GM19099 (cell line): Measurements from ENCODE around the gene CAMK1.

Source experiments
- POLR2A ChIP-seq: IDR thresholded peaks from 3 replicates; pipeline ENCODE4 v1.6.1; 2011; ENCODE audit warnings: low read depth; ENCODE audit not compliant: insufficient read length; ENCODE audit errors: extremely low read depth

Gene CAMK1

DNA sequence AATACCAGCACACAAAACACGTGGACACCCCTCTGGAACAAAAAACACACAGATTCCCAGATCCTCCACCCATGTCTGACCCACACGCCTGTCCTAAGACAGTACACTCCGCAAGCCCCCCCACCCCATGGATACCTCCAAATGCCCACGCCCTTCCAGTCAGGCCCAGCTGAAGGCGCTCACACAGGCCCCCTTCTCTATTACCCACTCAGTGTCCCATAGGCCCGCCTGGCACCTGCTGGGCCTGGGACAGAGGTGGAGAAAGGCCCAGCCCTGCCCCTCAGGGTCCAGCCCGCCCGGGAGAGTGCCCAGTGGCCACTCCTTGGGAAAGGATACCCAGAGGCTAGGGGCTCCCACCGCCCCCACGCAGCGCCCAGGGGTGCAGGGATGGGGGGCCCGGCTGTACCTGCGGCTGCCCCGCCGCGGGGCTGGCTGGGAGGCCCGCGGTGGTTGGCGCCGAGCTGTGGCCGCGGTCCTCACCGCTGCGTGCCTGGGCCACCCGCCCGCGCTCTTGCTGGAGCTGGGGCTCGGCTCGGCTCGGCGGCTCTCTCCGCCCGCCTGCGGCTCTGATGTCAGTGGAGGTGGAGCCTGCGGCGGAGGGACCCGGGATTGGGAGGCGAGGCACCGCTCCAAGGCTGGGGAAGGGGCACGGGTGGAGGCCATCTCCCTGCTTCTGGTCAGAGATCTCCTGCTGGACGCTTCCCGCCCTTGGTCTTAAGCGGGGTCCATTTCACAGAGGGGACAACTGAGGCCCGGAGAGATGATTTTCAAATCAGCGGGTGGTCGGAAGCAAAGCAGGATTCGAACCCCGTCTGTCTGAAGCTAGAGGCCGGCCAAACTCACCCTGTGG, at the start of gene CAMK1:
Gene CAMK1 (minus strand): TSS at position 522 of the 850 bp plus-strand sequence. CDS start 2,198 bp downstream, outside the sequence.
- peak; percentile 22 for TF ChIP-seq POLR2A

DNA sequence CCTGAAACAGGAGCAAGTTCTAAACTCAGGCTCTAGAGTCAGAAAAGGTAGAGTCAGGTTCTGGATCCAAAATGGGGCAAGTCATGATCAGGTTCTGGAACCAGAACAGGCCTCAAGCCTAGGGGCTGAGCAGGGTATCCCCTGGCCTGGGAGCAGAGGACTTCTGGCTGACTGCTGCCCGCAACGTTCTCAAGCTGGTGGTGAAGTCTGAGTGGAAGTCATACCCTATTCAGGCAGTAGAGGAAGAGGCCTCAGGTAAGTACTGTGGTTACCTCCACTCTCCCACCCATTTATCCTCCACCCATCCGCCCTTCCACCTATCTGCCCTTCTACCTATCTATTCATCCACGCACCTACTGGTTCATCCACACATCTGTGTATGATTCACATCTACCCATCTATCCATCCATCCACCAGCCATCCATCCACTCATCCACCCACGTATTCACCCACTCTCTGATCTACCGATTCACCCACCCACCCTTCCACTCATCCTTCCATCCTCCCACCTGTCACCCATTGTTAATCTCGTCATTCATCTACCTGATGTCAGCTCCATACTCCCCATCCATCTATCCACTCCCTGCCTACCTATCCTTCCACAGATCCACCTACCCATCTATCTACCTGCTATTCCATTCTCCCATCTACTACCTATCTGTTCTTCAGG, 49.1 kb upstream of the CAMK1 start:
- TF ChIP-seq POLR2A: no peak

DNA sequence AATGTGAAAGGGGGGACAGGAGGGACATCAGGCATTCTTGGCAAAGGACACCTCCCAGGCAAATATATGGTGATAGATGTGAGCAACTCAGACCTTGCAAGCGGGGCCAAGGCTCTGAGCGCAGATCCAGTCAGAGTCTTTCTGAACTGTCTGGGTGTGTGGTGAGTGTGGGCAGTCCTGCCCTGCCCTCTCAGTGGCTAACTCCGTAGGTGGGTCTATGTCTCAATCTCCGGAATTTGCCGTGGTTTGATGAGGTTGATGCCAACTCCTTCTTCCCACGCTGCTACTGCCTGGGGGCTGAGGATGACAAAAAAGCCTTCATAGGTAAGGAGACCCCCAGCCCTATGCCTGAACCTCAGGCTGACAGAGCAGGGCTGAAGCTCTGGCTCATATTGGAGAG, 47.7 kb upstream of the CAMK1 start:
- no peak for TF ChIP-seq POLR2A

DNA sequence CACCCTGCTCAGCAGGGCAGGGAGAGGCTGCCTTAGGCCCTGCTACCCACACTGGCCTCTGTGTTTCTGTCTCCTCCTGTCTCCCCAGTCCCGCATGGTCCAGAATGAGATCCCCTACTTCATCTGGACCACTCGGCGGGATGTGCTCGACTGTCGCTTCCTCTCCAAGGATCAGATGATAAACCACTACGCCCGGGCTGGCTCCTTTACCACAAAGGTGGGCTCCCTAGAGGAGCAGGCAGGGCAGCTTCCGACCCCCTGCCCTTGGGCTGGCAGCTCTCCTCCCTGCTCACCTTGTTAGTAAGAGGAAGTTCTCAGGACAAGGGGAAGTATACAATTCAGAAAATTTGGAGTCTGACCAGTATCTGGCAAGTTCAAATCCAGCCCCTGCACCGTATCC, 46.2 kb upstream of the CAMK1 start:
- no peak for TF ChIP-seq POLR2A

DNA sequence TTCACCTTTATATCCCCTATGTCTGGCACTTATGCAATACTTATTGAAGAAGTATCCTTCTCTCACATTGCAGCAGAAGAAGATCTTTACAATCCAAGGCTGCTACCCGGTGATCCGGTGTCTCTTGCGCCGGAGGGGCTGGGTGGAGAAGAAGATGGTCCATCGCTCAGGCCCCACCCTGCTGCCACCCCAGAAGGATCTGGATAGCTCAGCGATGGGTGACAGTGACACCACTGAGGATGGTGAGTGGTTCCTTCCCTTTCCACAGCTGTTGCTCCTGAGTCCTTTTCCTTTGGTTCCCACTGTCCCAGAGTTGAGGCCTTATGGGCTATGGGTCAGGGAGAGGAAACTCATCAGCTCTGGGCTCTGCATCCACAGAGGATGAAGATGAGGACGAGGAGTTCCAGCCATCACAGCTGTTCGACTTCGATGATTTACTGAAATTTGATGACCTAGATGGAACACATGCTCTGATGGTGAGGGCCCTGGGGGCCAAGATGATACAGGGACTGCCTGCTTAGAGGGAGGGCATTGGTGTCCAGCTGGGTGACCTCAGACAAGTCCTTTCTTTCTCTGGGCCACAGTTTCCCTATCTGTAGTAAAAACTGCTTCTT, 43.2 kb upstream of the CAMK1 start:
- TF ChIP-seq POLR2A: no peak

DNA sequence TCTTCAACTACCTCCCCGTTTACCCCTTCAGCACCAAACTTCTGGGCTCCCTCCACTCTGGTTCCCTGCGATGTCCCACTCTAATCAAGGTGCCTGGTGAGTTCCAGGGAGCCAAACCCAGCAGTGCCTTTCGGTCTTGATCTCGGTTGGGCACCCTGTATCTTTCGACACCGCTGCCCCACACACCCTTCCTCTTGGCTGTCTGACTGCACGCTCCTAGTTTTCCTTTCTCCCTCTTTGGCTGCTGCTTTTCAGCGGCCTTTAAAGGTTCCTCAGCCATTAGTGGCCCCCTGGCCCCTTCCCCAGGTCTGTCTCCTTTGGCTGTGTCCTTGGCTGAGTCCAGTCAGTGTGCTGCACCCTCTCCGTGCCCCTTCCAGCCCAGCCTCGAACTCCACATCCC, 41.1 kb upstream of the CAMK1 start:
- no peak for TF ChIP-seq POLR2A

DNA sequence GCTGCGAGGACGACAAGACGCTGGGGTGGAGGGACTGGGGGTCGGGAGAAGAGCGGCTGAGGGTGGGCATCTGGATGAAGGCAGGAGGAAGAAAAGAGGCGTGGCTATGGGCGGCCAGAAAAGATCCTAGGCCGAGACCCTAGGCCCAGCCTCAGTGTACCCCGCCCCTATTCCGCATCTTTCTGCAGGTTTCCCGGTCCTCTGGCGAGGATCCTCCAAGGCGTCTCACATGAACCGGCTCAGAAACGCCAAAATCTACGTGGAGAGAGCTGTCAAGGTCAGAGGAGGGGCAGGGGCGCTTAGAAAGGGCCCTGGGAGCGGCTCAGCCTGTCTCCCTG, 40.7 kb upstream of the CAMK1 start:
- TF ChIP-seq POLR2A: no peak

DNA sequence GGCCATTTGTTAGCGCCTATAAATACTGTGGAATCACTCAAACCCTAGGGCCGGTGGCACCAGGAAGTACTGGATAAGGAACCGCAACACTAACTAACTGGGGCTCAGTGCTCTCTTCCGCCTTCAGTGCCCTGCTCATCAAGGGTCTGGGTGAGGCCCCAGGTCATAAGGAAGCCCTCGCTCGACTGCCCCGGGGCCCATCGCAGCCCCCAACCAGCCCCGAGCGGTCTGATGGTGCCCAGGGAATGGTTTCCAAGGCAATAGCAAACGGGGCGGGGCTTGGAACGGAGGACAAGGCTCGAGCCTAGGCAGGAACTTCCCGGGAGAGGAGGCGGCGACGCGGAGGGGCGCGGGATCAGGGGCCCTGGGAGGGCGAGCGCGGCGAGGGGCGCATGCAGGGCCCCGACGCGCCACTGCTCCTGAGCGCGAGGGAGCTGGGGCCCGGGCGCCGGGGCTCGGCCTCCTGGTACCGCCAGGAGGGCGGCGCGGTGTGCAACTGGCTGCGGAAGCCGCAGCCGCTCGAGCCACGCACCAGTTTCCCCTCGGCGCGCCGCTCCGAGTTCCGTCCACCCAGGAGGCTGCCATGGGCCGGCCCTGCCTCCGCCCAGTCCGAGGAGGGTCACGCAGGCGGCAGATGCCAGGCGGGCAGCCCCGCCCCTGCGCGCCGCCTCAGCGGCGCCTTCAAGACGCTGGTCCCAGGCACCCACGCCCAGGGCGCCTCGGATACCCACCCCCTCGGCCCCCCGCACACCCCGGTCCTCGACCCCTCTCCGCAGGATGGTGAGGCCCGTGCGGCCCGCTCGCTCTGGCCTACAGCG, 40.1 kb upstream of the CAMK1 start, which contains the start of gene TTLL3:
Gene TTLL3 (plus strand): TSS at position 648 of the 818 bp plus-strand sequence. CDS start 400 bp downstream, outside the sequence.
- TF ChIP-seq POLR2A: peak; percentile 60

DNA sequence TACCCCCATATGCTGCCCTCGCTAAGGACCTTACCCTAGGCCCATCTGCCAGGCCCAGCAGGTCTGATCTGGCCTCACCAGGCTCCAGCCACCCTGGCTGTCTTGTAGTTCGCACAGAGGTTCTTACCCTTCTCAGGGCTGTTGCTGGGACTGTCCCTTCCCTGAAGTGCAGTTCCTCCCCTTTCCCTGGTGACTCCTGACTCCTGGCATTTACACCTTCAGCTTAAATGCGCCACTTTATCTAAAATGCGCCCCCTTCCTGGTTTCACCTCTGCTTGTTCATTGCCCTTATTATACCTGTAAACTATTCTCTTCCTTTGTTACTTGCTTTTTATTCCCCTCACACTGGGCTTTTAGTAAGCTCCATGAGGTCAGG, 39.5 kb upstream of the CAMK1 start:
- TF ChIP-seq POLR2A: no peak

DNA sequence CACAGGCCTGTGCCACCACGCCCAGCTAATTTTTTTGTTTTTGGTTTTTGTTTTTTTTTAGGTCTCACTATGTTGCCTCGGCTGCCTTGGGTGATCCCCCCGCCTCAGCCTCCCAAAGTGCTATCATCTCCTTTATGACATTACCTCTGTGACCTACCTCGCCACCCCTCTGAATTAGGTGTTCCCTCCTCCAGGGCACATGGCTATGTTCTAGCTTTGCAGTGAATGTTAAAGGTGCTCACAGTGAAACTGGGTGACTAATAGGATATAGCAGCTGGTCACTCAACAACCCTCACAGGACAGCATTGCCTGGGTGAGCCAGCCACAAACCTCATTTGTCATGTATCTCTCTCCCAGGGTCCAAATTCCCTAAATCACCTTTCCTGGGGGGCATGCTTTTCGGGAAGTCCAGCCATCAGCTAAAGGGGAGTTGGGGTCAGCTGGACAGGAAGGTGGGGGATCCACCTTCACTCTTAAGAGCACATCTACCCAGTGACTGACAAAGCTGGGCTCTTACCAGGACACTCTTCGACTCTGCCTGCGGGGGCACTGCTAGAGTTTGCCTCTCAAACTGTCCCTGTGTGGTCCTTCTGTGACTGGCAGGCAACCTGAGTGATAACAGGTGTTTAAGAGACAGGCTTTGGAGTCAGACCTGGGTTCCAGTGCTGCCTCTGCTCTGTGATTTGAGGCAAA, 38.7 kb upstream of the CAMK1 start:
- TF ChIP-seq POLR2A: peak; percentile 19

DNA sequence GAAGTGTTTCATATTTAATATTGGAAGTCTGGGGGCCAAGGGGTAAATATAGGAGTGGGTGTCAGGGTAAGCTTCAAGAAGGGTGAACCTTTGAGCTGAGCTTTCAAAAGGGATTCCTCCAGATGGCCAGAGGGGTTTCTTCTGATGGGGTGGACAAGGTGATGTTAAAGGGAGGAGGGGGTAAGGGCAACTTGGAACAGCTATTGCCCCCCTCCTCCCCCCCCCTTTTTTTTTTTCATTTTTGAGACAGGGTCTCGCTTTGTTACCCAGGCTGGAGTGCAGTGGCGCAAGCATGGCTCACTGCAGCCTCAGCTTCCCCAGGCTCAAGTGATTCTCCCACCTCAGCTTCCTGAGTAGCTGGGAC, 38.2 kb upstream of the CAMK1 start:
- no peak for TF ChIP-seq POLR2A

DNA sequence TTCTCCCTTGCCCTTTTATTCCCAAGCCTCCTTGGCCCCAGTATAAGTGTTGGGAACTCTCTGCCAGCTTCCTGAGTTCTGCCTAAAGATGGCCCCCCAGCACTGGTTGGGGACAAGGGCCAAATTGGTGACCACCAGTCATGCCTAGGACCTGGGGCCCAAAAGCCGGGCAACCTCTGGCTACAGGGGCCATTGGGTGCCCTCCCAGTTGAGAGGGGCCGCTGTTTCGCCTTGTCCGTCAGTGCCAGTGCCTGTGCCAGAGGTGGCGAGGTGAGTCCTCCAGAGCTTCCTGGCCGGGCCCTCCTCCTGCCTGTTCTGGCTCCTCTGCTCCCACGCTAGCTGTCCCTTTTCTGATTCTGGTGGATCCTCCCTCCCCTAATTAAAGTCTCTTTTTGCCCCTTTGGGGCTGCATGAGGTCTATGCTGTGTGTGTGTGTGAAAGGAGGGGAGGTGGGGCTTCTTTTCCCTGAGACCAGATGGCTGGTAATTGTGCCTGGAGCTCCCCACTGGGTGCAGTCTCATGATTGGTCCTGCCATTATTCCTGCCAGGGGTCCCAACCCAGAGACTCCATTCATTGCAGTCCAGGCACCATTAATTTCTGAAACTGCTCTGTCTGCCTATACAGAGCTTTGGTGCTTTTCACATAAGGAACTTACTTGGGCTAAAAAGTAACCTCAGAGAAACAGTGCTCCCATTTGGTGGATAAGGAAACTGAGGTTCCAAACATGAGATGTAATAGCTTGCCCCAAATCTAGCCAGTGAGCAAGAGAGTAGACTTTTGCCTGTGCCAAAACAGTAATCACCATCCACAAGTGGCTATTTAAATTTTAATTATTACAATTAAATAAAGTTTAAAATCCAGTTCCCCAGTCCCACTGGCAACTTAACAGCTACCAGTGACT, 37.2 kb upstream of the CAMK1 start:
- TF ChIP-seq POLR2A: no peak

DNA sequence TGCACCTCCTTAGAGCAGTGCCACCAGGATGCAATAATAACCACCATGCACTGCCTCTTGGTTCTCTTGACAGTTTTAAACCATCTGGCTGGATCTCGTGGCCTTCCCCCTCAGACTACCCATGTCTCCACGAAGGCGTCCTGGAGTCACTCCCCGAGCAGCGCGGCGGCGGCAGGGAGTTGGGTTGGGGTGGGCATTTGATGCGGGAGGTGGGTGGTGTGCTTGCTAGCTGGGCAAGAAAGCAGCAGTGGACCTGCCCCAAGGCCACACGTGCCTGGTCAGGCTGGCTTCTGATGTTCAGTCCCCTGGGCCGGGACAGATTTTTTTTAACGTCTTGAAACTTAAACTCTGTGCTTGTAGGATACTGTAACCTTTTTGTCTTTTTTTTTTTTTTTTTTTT, 36.4 kb upstream of the CAMK1 start:
- no peak for TF ChIP-seq POLR2A
